HCT116 (cell line): ENCODE results near the gene INTS3.

ENCODE experiments used
- EZH2phosphoT487 ChIP-seq: fragments of 200-600 bp; IDR thresholded peaks from 2 replicates; pipeline ENCODE4 v1.6.1; 2018; ENCODE audit warnings: antibody characterized with exemption, borderline replicate concordance
- JUND ChIP-seq: IDR thresholded peaks from 2 replicates; pipeline ENCODE4 v1.6.1; 2012
- POLR2A ChIP-seq: IDR thresholded peaks from 2 replicates; pipeline ENCODE4 v1.7.0; 2011; ENCODE audit warnings: borderline replicate concordance; ENCODE audit not compliant: insufficient read depth, insufficient read length; ENCODE audit errors: extremely low read depth
- SP1 ChIP-seq: IDR thresholded peaks from 2 replicates; pipeline ENCODE4 v1.6.1; 2012; ENCODE audit warnings: low read depth
- TF ChIP-seq, protein P1 (sequence below), 3 experiments: fragments of 200-600 bp in 1 of 3; sonication (generic) in 1 of 3; IDR thresholded peaks in 2 of 3; conservative IDR thresholded peaks in 1 of 3; 2 replicates each; pipeline ENCODE4 v1.5.1; 2012 to 2017; ENCODE audit warnings: low read depth in 2 of 3, low read length in 2 of 3, antibody characterized with exemption in 1 of 3, borderline replicate concordance in 1 of 3, control low read depth in 1 of 3, mild to moderate bottlenecking in 1 of 3, mixed read lengths in 1 of 3, mixed run types in 1 of 3, moderate library complexity in 1 of 3; ENCODE audit not compliant: insufficient read depth in 1 of 3

GRCh38 chr1:153749408-153750005 lies 21.7 kb downstream of the INTS3 start:
- no peak for TF ChIP-seq EZH2phosphoT487
- TF ChIP-seq JUND: no peak
- TF ChIP-seq SP1: no peak
- TF ChIP-seq, protein P1, sequence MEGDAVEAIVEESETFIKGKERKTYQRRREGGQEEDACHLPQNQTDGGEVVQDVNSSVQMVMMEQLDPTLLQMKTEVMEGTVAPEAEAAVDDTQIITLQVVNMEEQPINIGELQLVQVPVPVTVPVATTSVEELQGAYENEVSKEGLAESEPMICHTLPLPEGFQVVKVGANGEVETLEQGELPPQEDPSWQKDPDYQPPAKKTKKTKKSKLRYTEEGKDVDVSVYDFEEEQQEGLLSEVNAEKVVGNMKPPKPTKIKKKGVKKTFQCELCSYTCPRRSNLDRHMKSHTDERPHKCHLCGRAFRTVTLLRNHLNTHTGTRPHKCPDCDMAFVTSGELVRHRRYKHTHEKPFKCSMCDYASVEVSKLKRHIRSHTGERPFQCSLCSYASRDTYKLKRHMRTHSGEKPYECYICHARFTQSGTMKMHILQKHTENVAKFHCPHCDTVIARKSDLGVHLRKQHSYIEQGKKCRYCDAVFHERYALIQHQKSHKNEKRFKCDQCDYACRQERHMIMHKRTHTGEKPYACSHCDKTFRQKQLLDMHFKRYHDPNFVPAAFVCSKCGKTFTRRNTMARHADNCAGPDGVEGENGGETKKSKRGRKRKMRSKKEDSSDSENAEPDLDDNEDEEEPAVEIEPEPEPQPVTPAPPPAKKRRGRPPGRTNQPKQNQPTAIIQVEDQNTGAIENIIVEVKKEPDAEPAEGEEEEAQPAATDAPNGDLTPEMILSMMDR (IDR thresholded peaks at IDR 0.05 in 2 of 3, conservative IDR thresholded peaks at IDR 0.05 in 1 of 3; ENCODE audit: borderline replicate concordance in 1 of 3, insufficient read depth in 1 of 3, low read depth in 2 of 3, low read length in 2 of 3): peak; percentile 86 to 94 (median 94)
- no peak for TF ChIP-seq POLR2A
